Measurements from ENCODE around the gene FIP1L1. TPM values are rescaled to one million over a fixed set of nuclear protein-coding genes. Genes with fewer than 3 reads are reported as not detected.
A peak's percentile ranks its signal among the peaks of the same experiment; 100 is the strongest.
"Not testable (repeated sequence)": the region's sequence is repeated elsewhere in the genome, so short reads cannot be mapped to it uniquely, and the experiment has no call there.

Gene FIP1L1, protein sequence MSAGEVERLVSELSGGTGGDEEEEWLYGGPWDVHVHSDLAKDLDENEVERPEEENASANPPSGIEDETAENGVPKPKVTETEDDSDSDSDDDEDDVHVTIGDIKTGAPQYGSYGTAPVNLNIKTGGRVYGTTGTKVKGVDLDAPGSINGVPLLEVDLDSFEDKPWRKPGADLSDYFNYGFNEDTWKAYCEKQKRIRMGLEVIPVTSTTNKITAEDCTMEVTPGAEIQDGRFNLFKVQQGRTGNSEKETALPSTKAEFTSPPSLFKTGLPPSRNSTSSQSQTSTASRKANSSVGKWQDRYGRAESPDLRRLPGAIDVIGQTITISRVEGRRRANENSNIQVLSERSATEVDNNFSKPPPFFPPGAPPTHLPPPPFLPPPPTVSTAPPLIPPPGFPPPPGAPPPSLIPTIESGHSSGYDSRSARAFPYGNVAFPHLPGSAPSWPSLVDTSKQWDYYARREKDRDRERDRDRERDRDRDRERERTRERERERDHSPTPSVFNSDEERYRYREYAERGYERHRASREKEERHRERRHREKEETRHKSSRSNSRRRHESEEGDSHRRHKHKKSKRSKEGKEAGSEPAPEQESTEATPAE
- 48.0 TPM for polyA plus RNA-seq (2012; ENCODE audit: low read depth, missing spikeins)

- peak; percentile 99 for FAIRE-seq
- TF ChIP-seq SPI1 (IDR thresholded peaks at IDR 0.05; ENCODE audit: low read depth, low read length) (peak; percentile 56), POLR2AphosphoS5 (IDR thresholded peaks at IDR 0.05; ENCODE audit: low read depth, low read length) (peak; percentile 85), TAF1 (IDR thresholded peaks at IDR 0.05; ENCODE audit: low read depth, low read length) (peak; percentile 82), POU2F2 (IDR thresholded peaks at IDR 0.05; ENCODE audit: low read depth, low read length) (no peak), POLR2A (IDR thresholded peaks at IDR 0.05; ENCODE audit: low read depth, low read length) (peak; percentile 85), PAX5 (IDR thresholded peaks at IDR 0.05; ENCODE audit: insufficient read depth, low read length, severe bottlenecking) (no peak)
Measured at GRCh38 chr4:53377319-53378170, at the start of gene FIP1L1. Gene FIP1L1 (plus strand): TSS chr4:53377641. CDS start chr4:53377839, 198 bp downstream.

GRCh38 chr4:53334916-53335315, 42.5 kb upstream of the FIP1L1 start:
- DNase-seq (ENCODE audit: insufficient read length, low spot score); FAIRE-seq: not testable (repeated sequence)

More at GRCh38 chr4:53377319-53378170, at the start of gene FIP1L1:
- DNase-seq (ENCODE audit: insufficient read length, low spot score), result peak; percentile 84

- not testable (repeated sequence) for FAIRE-seq; DNase-seq (ENCODE audit: insufficient read length, low spot score)
Measured at GRCh38 chr4:53340145-53340544, 37.3 kb upstream of the FIP1L1 start.

DNA sequence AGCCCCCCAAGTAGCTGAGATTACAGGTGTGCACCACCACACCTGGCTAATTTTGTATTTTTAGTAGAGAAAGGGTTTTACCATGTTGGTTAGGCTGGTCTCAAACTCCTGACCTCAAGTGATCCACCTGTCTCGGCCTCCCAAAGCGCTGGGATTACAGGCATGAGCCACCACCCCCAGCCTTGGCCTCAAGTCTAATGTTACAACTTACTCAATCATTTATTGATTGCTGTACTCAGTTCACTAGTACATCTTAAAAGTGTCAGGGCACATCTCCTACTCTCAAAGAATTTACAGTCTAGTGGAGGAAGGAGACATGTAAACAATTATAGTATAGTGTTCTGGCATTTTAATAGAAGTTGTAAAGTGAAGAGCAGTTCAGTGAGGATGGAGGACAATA, 31.0 kb upstream of the FIP1L1 start:
- DNase-seq (ENCODE audit: insufficient read length, low spot score); FAIRE-seq: not testable (repeated sequence)

GRCh38 chr4:53346920-53347852, 30.3 kb upstream of the FIP1L1 start:
- TF ChIP-seq POLR2AphosphoS5 (IDR thresholded peaks at IDR 0.05; ENCODE audit: low read depth, low read length) (no peak), PAX5 (IDR thresholded peaks at IDR 0.05; ENCODE audit: insufficient read depth, low read length, severe bottlenecking) (no peak), POU2F2 (IDR thresholded peaks at IDR 0.05; ENCODE audit: low read depth, low read length) (no peak)
- FAIRE-seq, result no peak
- DNase-seq (ENCODE audit: insufficient read length, low spot score), result no peak

DNA sequence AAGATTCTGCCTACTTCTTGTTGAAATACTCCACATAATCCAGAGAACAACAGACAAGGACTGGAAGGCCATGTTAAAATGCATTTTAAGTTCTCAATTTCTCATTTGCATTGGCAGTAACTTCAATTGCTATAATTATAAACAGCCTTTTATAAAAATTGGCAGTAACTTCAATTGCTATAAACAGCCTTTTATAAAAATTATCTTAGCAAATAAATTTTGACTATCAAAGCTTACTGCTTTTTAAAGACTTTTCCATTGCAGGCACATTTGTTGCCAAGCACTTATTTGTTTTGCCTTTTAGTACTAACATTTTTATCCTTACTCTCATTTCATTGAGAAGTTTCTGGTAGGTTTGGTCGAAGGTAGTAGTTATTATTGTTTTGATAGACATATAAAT, 29.4 kb upstream of the FIP1L1 start:
- FAIRE-seq (no peak), DNase-seq (ENCODE audit: insufficient read length, low spot score) (no peak)
- TF ChIP-seq SPI1 (IDR thresholded peaks at IDR 0.05; ENCODE audit: low read depth, low read length) (no peak), POU2F2 (IDR thresholded peaks at IDR 0.05; ENCODE audit: low read depth, low read length) (no peak), PAX5 (IDR thresholded peaks at IDR 0.05; ENCODE audit: insufficient read depth, low read length, severe bottlenecking) (no peak), POLR2A (IDR thresholded peaks at IDR 0.05; ENCODE audit: low read depth, low read length) (no peak), POLR2AphosphoS5 (IDR thresholded peaks at IDR 0.05; ENCODE audit: low read depth, low read length) (no peak), TAF1 (IDR thresholded peaks at IDR 0.05; ENCODE audit: low read depth, low read length) (no peak)

GRCh38 chr4:53349091-53349491, 28.4 kb upstream of the FIP1L1 start:
- TF ChIP-seq SPI1 (IDR thresholded peaks at IDR 0.05; ENCODE audit: low read depth, low read length) (no peak), TAF1 (IDR thresholded peaks at IDR 0.05; ENCODE audit: low read depth, low read length) (no peak), POU2F2 (IDR thresholded peaks at IDR 0.05; ENCODE audit: low read depth, low read length) (no peak), POLR2AphosphoS5 (IDR thresholded peaks at IDR 0.05; ENCODE audit: low read depth, low read length) (no peak), PAX5 (IDR thresholded peaks at IDR 0.05; ENCODE audit: insufficient read depth, low read length, severe bottlenecking) (no peak), POLR2A (IDR thresholded peaks at IDR 0.05; ENCODE audit: low read depth, low read length) (no peak)
- DNase-seq (ENCODE audit: insufficient read length, low spot score) (no peak), FAIRE-seq (no peak)

DNA sequence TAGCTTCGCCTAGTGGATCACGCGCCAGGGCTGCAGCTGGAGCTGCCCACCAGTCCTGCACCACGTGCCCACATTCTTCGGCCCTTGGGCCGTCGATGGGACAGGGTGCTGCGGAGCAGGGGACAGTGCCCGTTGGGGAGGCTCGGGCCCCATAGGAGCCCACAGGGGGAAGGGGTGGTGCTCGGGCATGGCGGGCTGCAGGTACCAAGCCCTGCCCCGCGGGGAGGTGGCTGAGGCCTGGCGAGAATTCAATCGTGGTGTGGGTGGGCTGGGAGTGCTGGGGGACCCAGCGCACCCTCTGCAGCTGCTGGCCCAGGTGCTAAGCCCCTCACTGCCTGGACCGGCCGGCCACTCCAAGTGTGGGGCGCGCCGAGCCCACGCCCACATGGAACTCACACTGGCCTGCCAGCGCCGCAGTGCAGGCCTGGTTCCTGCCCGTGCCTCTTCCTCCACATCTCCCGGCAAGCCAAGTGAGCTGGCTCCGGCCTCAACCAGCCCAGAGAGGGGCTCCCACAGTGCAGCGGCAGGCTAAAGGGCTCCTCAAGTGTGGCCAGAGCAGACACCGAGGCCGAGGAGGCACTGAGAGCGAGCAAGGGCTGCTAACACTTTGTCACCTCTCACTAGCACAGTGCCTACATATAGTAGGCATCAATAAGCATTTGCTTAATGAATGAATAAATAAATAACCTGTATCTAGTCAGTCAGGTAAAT, 23.3 kb upstream of the FIP1L1 start:
- no peak for TF ChIP-seq POLR2A (IDR thresholded peaks at IDR 0.05; ENCODE audit: low read depth, low read length)
- no peak for TF ChIP-seq SPI1 (IDR thresholded peaks at IDR 0.05; ENCODE audit: low read depth, low read length)
- TF ChIP-seq PAX5 (IDR thresholded peaks at IDR 0.05; ENCODE audit: insufficient read depth, low read length, severe bottlenecking), result no peak
- FAIRE-seq, result no peak

DNA sequence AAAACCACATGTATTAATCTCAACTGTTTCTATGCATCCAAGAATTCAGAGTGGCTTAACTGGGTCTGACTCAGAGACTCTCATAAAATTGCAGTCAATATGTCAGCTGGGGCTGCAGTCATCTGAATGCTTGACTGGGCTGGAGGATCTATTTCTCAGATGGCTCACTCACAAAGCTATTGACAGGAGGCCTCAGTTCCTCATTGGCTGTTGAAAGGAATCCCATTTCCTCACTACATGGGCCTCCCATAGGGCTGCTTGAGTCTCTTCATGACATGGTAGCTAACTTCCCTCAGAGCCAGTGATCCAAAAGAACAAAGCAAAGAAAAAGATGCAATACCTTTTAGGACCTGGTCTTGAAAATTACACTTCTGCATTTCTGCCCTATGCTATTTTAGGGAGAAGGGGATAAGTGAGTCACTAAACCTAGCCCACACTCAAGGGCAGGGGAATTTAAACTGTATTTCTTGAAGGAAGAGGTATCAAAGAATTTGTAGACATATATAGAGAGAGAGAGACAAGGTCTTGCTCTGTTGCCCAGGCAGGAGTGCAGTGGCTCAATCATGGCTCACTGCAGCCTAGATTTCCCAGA, 21.4 kb upstream of the FIP1L1 start:
- no peak for DNase-seq (ENCODE audit: insufficient read length, low spot score)
- no peak for FAIRE-seq
- TF ChIP-seq PAX5 (IDR thresholded peaks at IDR 0.05; ENCODE audit: insufficient read depth, low read length, severe bottlenecking), result no peak
- TF ChIP-seq SPI1 (IDR thresholded peaks at IDR 0.05; ENCODE audit: low read depth, low read length), result peak; percentile 33
- no peak for TF ChIP-seq TAF1 (IDR thresholded peaks at IDR 0.05; ENCODE audit: low read depth, low read length)

More for the DNA sequence above, 23.3 kb upstream of the FIP1L1 start:
- DNase-seq (ENCODE audit: insufficient read length, low spot score), result no peak
